ENCODE data around the gene TBL3.
"Not testable (repeated sequence)": the region's sequence is repeated elsewhere in the genome, so short reads cannot be mapped to it uniquely, and the experiment has no call there.

Gene TBL3

GRCh38 chr16:1959269-1960039 is 12.4 kb upstream of the TBL3 start, which contains the start of gene NDUFB10:
TSS of gene NDUFB10 (plus strand) at chr16:1959538. CDS start at chr16:1959625, 87 bp downstream.
- H3K4me1 ChIP-seq (ENCODE audit: low read depth, poor library complexity, severe bottlenecking) = peaks cover 15% of the 10 kb centered on the region
- H3K36me3 ChIP-seq (ENCODE audit: insufficient read depth) = no peaks in the 10 kb centered on the region; the same call in 1 of the 2 replicates
- H3K4me2 ChIP-seq = peak within 1 kb of the TSS; percentile 88
- 0 out of 2 replicates have a peak within 1 kb of the TSS, but pooled peaks have one; percentile 20 for H3K27ac ChIP-seq
- peak within 1 kb of the TSS; percentile 88 for H2AFZ ChIP-seq (ENCODE audit: low read depth)
- peak; percentile 73 for TF ChIP-seq CTCF (conservative IDR thresholded peaks at IDR 0.05; ENCODE audit: low read depth, low read length)
- peaks cover 22% of the 10 kb centered on the region for H3K79me2 ChIP-seq (ENCODE audit: insufficient read depth, low read depth)
- H3K27me3 ChIP-seq (ENCODE audit: insufficient read depth, low read depth) = peaks cover 17% of the 10 kb centered on the region; the same call in 1 of the 2 replicates
- H3K4me3 ChIP-seq (IDR thresholded peaks at IDR 0.05; ENCODE audit: insufficient read depth, low read depth, low read length) = no peak within 1 kb of the TSS
- peak within 1 kb of the TSS; percentile 87 for H3K9ac ChIP-seq
- H4K20me1 ChIP-seq (ENCODE audit: insufficient read depth) = no peaks in the 10 kb centered on the region

GRCh38 chr16:1960665-1961630 is 10.9 kb upstream of the TBL3 start:
- Histone ChIP-seq H3K4me1 (ENCODE audit: low read depth, poor library complexity, severe bottlenecking) (peaks cover 19% of the 10 kb centered on the region), H3K9ac (no peak overlapping the region; the same call in 1 of the 2 replicates), H3K4me3 (IDR thresholded peaks at IDR 0.05; ENCODE audit: insufficient read depth, low read depth, low read length) (no peak overlapping the region), H3K27me3 (ENCODE audit: insufficient read depth, low read depth) (peaks cover 6% of the 10 kb centered on the region; the same call in 1 of the 2 replicates), H3K4me2 (peak overlapping the region; percentile 88), H4K20me1 (ENCODE audit: insufficient read depth) (no peaks in the 10 kb centered on the region), H3K79me2 (ENCODE audit: insufficient read depth, low read depth) (peaks cover 22% of the 10 kb centered on the region), H3K36me3 (ENCODE audit: insufficient read depth) (no peaks in the 10 kb centered on the region; the same call in 1 of the 2 replicates), H3K27ac (no peak overlapping the region), H2AFZ (ENCODE audit: low read depth) (no peak overlapping the region)
- TF ChIP-seq CTCF (conservative IDR thresholded peaks at IDR 0.05; ENCODE audit: low read depth, low read length) = no peak

GRCh38 chr16:1961651-1962067 is 10.2 kb upstream of the TBL3 start:
- no peaks in the 10 kb centered on the region for H4K20me1 ChIP-seq (ENCODE audit: insufficient read depth)
- no peak overlapping the region for H3K4me3 ChIP-seq (IDR thresholded peaks at IDR 0.05; ENCODE audit: insufficient read depth, low read depth, low read length)
- H3K27me3 ChIP-seq (ENCODE audit: insufficient read depth, low read depth) = no peaks in the 10 kb centered on the region; the same call in 1 of the 2 replicates
- H3K79me2 ChIP-seq (ENCODE audit: insufficient read depth, low read depth) = peaks cover 22% of the 10 kb centered on the region
- no peaks in the 10 kb centered on the region; the same call in 1 of the 2 replicates for H3K36me3 ChIP-seq (ENCODE audit: insufficient read depth)
- no peak overlapping the region for H2AFZ ChIP-seq (ENCODE audit: low read depth)
- peaks cover 19% of the 10 kb centered on the region for H3K4me1 ChIP-seq (ENCODE audit: low read depth, poor library complexity, severe bottlenecking)
- H3K4me2 ChIP-seq = no peak overlapping the region
- H3K9ac ChIP-seq = no peak overlapping the region
- H3K27ac ChIP-seq = no peak overlapping the region
- TF ChIP-seq CTCF (conservative IDR thresholded peaks at IDR 0.05; ENCODE audit: low read depth, low read length) = no peak

- H3K4me3 ChIP-seq (IDR thresholded peaks at IDR 0.05; ENCODE audit: insufficient read depth, low read depth, low read length) = not testable (repeated sequence)
Measured at GRCh38 chr16:1962161-1963153, 9.4 kb upstream of the TBL3 start.

More at GRCh38 chr16:1962161-1963153, 9.4 kb upstream of the TBL3 start:
- H3K36me3 ChIP-seq (ENCODE audit: insufficient read depth); H3K27ac ChIP-seq; H3K4me2 ChIP-seq; H3K27me3 ChIP-seq (ENCODE audit: insufficient read depth, low read depth); H4K20me1 ChIP-seq (ENCODE audit: insufficient read depth); H2AFZ ChIP-seq (ENCODE audit: low read depth); H3K9ac ChIP-seq: not testable (repeated sequence)
- Histone ChIP-seq H3K4me1 (ENCODE audit: low read depth, poor library complexity, severe bottlenecking) (peaks cover 19% of the 10 kb centered on the region), H3K79me2 (ENCODE audit: insufficient read depth, low read depth) (peaks cover 22% of the 10 kb centered on the region)

All from KMS-11 (cell line).